HG02840 (cell line): Measurements from ENCODE around the gene TMEM169.
A peak's percentile ranks its signal among the peaks of the same experiment; 100 is the strongest.
"Not testable (repeated sequence)": the region's sequence is repeated elsewhere in the genome, so short reads cannot be mapped to it uniquely, and the experiment has no call there.

Experiments
- ATAC-seq: cut with Tn5 transposase; IDR thresholded peaks from one replicate; pipeline ENCODE4 v1.9.1; 2021; ENCODE audit warnings: mild to moderate bottlenecking, moderate library complexity, moderate number of reproducible peaks; ENCODE audit not compliant: unreplicated experiment, low FRiP score

Gene TMEM169

DNA sequence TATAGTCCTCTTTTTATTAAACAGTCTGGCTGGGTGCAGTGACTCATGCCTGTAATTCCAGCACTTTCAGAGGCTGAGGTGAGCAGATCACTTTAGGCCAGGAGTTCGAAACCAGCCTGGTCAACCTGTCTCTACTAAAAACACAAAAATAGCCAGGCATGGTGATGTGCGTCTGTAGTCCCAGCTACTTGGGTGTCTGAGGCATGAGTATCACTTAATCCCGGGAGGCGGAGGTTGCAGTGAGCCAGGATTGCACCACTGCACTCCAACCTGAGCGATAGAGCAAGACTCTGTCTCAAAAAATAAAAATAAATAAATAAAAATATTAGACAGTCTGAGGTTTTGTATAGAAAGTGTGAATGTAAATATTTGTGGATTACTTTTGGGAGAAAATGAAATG, 45.2 kb downstream of the TMEM169 start:
- no peak for ATAC-seq

DNA sequence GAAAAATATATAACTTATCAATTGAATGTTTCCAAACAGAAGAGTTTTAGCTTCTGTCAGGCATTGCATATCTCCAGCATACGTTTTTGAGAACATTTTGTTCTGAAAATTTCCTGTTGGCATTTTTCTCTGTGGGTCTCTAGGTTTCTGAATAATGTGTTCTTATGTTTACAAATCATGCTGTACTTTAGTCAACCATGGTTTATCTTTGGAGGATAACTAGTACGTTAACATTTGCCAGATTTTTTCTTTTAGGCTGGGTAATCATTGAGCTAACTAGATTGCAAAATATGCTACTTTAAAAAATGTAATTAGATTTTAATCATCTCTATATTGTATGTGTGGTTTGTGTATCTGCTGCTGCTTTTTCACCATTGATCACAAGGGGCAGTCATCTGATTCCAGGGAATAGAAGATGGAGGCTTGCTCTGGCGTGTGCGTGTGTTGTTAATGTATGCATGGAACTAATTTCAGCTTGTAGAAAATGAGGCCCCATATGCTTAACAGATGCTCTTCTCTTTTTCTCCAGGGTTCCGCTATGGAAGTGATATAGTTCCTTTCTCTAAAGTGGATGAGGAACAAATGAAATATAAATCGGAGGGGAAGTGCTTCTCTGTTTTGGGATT, 48.7 kb downstream of the TMEM169 start:
- no peak for ATAC-seq

DNA sequence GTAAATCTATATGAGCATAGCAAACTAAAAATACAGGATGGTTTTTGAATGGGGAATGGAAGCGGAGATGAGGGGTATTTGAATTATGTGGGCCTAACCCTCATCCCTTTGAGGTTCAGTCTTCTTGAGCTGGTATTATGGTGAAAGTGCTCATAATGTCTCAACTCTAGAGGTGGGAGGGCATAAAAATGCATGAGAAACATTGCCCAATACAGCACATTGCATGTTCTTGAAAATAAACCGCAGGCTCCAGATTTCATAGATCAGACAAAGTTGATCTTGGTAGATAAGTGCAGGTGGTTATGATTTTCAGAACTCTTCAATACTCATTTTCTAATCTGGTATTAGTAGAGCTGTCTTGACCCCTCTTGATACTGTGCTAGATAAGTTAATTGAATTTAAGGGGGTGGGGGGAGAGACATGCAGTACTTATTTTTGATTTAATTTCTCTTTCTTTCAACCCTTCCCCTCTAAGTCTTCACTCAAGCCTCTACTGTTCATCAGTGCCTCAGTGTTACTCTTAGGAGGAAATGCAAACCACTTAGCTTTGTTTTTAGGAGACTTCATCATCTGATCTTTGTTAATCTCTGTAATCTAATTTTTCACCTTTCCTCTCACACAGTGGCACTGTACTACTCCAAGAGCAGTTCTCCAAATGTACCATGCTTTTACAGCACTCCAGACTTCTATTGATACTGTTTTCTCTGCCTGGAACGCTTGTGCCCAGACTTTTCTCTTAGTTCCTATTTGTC, 49.6 kb downstream of the TMEM169 start:
- no peak for ATAC-seq

DNA sequence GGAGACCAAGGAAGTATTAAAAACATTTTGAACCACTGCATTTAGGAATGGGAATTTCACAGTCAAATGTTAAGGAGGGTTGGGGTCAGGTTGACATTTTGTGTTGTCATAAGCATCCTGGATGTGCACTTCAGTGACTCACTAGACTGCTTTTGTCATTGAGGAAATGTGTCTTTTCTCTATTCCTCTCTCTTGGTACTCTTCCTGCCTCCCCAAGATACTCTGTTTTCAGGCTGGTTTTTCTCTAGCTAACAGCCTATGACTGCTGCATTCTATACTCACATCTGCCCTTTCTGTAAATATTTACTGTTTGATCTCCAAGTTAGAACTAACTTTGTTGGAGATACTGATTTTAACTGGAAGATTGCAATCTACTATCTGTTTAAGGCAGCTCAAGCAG, 50.9 kb downstream of the TMEM169 start:
- no peak for ATAC-seq

DNA sequence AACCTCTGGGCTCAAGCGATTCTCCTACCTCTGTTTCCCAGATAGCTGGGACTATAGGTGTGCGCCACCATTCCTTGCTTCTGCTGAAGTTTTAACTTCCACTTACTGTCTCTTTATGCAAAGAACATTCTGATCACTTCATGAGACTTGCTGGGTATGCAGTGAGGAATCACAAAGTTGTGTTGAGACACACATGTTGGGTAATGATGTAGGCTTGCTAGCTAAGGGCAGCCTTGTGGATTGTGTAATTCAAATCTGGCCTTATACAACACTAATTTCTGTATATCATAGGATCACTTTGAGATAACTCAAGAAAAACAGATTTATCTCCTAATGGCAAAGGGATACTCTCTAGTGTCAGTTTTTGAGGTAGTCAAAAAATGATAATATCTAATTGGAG, 51.7 kb downstream of the TMEM169 start:
- no peak for ATAC-seq

DNA sequence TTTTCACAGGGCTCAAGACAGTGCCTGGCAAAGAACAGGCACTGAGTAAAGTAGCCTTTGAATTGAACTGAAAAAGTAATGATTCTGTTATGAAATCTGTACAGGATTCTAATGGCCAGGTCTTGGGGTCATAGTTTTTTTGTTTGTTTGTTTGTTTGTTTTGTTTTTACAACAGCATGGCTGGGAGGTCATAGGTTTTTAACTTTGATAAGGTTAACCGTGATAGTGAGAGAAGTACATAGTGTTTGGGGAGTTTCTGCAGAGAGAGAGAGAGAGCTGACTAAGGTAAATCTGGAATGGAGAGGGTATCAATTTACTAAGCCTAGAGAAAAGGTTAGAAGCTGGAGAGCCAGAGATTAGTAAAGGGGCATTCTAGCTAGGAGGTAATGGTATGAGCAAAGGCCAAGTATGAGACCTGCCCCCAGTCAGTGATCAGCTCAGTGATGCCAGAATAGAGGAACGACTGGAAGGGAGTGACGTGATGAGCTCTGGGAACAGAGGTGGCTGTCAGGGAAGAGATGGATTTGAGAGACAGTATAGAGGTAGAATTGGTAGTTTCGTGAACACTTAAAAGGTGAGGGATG, 53.3 kb downstream of the TMEM169 start:
- ATAC-seq = no peak

DNA sequence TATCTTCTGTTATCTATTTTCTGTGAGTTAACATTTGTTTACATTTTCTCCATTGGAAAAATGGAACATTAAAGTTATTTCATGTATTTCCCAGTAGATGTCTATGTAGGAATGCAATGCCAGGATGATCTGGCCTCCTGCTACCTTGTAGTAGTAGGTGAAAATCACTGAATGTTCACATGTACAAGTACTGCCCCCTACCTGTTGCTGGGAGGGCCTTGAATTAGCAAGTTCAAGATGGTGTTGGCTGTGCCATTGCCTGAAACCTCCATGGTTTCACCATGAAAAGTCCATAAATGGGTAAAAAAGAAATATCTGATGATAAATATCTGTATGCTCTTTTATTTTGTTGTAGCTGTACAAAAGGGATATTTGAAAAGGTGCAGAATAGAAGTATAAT, 58.2 kb downstream of the TMEM169 start:
- no peak for ATAC-seq

DNA sequence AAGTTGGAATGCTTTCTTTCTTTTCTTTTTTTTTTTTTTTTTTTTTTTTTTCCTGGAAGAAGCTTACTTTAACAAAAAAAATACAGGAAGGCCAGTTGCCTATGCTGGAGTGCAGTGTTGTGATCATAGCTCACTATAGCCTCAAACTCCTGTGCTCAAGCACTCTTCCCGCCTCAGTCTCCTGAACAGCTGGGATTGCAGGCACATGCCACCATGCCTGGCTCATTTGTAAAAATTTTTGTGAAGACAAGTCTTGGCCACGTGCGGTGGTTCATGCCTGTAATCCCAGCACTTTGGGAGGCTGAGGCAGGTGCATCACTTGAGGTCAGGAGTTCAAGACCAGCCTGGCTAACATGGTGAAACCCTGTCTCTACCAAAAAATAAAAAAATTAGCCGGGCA, 59.8 kb downstream of the TMEM169 start:
- ATAC-seq = not testable (repeated sequence)

DNA sequence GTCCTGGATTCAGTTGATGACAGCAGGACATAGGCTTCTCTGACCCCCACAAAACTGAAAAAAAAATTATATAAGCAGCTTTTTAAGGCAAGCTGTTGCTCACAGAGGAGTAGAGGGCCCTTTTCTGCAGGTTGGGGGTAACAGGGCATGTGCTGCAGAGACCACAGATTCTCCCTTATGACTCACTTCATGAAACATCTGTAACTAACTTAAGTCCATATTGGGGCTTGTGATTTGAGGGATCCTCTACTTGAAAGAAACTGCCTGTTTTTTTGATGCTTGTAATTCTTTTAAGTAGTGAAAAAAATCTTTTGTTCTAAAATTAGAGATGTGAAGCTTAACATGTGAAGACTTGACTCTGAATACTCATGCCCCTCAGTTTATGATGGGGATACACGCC, 60.8 kb downstream of the TMEM169 start:
- peak; percentile 93 for ATAC-seq

DNA sequence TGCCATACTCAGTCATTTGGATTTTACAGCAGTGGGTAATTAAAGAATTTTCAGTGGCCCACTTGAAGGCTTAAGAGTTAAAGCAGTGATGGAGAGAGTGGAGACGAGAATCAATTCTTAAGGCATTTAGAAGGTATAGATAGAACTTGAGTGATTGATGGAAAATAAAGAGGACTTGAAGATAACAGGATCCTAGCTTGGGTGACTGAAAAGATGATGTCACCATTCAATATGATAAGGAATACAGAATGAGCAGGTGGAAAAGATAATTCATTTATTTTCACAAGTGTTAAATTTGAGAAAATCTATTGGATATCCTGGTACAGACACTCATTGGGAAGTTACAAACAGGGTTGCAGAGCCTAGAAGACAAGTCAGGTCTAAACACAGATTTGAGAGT, 62.7 kb downstream of the TMEM169 start:
- ATAC-seq = no peak

DNA sequence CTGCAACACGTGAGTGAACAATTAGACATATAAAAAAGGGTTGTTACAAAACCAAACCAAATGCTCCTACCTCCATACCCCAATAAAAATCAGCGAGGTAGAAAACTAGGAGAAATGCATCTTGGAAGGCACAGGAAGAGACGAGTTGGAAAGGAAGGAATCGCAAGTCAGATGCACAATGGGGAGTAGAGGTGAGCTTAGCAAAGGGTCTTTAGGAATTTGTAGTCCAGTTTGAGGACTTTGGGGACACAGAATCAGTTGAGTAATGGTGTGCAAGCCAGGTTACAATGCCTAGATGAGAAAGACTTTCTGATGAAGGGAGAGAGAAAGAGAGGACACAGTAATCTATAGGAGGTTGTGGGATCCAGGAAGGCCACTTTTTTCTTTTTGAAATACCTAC, 63.1 kb downstream of the TMEM169 start:
- ATAC-seq = no peak

DNA sequence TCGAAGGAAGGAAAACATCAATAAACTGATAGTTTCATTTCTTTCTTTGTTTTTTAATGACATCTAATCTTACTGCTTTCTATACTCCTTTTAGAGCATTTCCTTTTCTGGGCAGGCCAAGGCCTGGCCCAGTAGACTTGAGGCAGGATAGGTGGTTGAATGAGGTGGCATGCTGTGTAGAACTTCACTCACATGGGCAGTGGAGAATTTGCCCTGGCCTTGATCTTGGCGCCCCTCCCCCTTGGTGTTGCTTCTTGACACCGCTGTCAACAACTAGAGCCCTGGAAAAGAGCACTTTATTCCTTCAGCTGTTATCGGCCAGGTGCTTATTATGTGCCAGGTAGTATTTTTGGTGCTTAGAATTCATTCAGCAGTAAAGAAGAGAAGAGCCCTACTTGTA, 64.9 kb downstream of the TMEM169 start:
- ATAC-seq = no peak

DNA sequence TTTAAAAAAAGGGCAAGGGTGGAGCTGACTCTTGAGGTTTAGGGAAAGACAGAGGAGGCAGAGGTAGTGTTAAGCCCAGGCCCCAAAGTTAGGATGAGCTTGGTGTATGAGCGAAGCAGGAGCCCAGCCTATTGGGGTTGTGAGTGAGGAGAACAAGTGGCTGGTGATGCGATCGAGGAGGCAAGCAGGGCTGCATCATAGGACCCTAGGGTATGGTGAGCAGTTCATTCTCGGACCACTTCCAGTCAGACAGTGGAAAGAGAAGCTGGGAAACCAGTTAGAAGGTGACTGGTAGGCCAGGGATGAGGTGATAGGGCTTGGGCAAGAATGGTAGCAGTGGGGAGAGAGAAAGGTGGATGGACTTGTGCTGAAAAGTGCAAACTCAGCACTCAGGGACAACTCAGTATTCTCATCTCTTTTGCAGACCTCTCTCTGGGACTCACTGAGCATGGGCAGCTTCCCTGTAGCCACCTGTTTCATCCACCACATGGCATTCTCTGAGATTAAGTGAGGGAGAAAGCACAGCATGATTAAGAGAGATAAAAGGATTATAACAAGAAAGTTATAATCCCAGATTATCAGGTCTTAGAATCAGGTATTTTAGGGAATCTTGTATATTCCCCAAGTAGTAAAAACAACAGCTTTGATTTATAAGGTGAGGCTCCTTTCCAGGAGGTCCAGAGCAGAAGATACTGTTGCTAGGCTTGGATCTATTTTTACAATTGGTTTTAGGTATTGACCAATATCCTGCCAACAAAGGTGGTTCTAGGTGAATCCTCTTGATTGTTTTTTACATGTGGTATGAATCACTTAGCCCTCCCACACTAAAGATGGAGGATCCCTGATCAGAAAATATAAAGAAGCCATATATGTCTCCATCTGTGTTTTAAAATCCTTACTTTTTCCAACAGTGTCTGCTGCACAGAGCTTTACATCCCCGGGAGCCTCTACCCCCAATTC, 65.7 kb downstream of the TMEM169 start:
- ATAC-seq = no peak

DNA sequence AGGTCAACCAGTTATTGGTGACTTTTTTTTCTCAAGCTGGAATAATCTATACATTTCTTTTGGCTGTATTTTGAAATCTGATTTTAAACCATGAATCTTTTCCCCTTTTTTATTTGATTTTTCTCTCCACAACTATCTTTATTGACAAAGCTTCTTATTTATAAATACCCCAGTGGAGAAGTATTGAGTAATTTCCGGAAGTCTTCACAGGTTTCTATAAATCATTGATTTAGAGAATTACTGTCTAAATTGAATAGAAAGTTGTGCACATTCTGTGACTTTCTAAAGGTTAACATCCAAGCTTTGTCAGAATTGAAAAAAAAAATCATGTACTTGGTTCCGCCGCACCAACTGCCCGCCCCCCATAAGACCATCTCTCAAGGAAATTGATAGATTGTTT, 67.3 kb downstream of the TMEM169 start:
- ATAC-seq = no peak

DNA sequence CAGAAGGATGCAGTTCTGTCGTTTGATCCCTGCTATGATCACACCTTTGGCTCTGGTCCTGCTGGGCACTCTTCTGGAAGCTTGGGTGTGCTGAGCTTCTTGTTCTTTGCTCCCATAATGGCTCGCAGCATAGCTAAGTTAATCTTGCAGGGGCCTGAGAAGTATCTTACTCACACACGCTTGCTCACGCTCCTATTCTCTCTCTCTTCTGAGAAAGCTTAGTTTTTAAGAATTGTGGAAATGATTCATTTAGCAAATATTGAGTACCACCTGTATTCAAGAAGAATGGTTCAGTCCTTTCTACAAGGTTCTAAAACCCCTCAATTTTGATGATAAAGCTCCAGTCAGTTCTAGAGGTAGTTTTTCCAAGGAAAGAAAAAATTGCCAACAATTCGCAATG, 68.0 kb downstream of the TMEM169 start:
- no peak for ATAC-seq

DNA sequence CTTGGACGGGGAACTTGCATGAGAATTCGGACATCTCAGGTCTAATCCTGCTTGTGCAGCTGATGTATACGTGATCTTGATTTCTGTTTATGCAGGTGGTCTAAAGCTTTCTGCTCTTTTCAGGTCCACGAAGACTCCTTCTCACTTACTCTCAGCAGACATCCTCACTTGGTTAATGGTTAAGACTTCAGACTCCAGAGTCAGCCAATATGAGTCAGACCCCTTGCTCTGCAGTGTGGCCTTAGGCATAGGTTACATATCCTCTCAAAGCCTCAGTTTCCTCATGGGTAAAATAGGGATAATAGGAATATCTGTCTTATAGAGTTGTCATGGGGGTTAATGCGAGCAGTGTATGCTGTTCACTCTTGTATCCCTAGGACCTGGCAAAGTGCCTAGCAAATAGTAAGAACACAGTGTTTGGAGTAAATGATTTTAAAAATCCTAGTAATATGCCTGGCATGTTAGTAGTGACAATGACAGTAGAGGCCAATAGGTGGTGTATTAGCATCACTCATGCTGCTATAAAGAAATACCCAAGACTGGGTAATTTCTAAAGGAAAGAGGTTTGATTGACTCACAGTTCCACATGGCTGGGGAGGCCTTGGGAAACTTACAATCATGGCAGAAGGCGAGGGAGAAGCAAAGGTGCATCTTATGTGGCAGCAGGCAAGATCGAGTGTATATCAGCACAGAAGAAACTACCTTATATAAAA, 69.8 kb downstream of the TMEM169 start:
- no peak for ATAC-seq
